H9 (cell line): ENCODE measurements around the gene ZNF275. TPM values are rescaled to one million over a fixed set of nuclear protein-coding genes. Genes with fewer than 3 reads are reported as not detected.

Experiments used
- DNase-seq: peaks from one replicate; pipeline ENCODE4 v3.0.0-alpha.2; 2017
- H2AFZ ChIP-seq: one replicate; pipeline ENCODE4 v1.6.1; 2013; ENCODE audit warnings: mild to moderate bottlenecking, low read length, control low read depth, moderate library complexity
- H2AK5ac ChIP-seq: 2 replicates; pipeline ENCODE4 v1.6.1; 2013; ENCODE audit warnings: low read length, control low read depth, mixed read lengths; ENCODE audit not compliant: insufficient read length
- H2BK120ac ChIP-seq: one replicate; pipeline ENCODE4 v1.6.1; 2013; ENCODE audit warnings: low read depth, mild to moderate bottlenecking, low read length, control low read depth, inconsistent platforms; ENCODE audit not compliant: poor library complexity, severe bottlenecking
- H2BK12ac ChIP-seq: 2 replicates; pipeline ENCODE4 v1.6.1; 2013; ENCODE audit warnings: low read length, control low read depth, mixed read lengths, low read depth; ENCODE audit not compliant: insufficient read length
- H2BK15ac ChIP-seq: 2 replicates; pipeline ENCODE4 v1.6.1; 2013; ENCODE audit warnings: low read depth, low read length, control low read depth
- H2BK20ac ChIP-seq: one replicate; pipeline ENCODE4 v1.6.1; 2013; ENCODE audit warnings: low read depth, mild to moderate bottlenecking, low read length, control low read depth, inconsistent platforms; ENCODE audit not compliant: poor library complexity, severe bottlenecking
- H2BK5ac ChIP-seq: 2 replicates; pipeline ENCODE4 v1.6.1; 2013; ENCODE audit warnings: low read length, control low read depth, mixed read lengths; ENCODE audit not compliant: insufficient read length
- H3K14ac ChIP-seq: 2 replicates; pipeline ENCODE4 v1.6.1; 2013; ENCODE audit warnings: low read length, control low read depth; ENCODE audit not compliant: insufficient read depth
- H3K18ac ChIP-seq: 2 replicates; pipeline ENCODE4 v1.6.1; 2013; ENCODE audit warnings: low read depth, mild to moderate bottlenecking, mixed read lengths, low read length, control low read depth; ENCODE audit not compliant: insufficient read length
- H3K23ac ChIP-seq: 2 replicates; pipeline ENCODE4 v1.6.1; 2013; ENCODE audit warnings: low read length, control low read depth, mixed read lengths, low read depth; ENCODE audit not compliant: insufficient read length
- H3K23me2 ChIP-seq: 2 replicates; pipeline ENCODE4 v1.6.1; 2013; ENCODE audit warnings: low read depth, mild to moderate bottlenecking, mixed read lengths, low read length, control low read depth; ENCODE audit not compliant: insufficient read length, poor library complexity, severe bottlenecking
- H3K27ac ChIP-seq: 2 replicates; pipeline ENCODE4 v1.5.1; 2013; ENCODE audit warnings: low read length, control low read depth, mixed read lengths, low read depth; ENCODE audit not compliant: insufficient read length
- H3K27me3 ChIP-seq: 2 replicates; pipeline ENCODE4 v1.6.1; 2013; ENCODE audit warnings: low read length, control low read depth, inconsistent platforms; ENCODE audit not compliant: insufficient read depth
- H3K4ac ChIP-seq: 2 replicates; pipeline ENCODE4 v1.6.1; 2013; ENCODE audit warnings: low read depth, mild to moderate bottlenecking, control low read depth, inconsistent platforms, low read length, moderate library complexity
- H3K4me1 ChIP-seq: 2 replicates; pipeline ENCODE4 v1.6.1; 2013; ENCODE audit warnings: low read length, control low read depth, inconsistent platforms; ENCODE audit not compliant: insufficient read depth
- H3K4me2 ChIP-seq: 2 replicates; pipeline ENCODE4 v1.6.1; 2013; ENCODE audit warnings: low read length, control low read depth, mixed read lengths; ENCODE audit not compliant: insufficient read length, insufficient read depth
- H3K56ac ChIP-seq: 2 replicates; pipeline ENCODE4 v1.6.1; 2013; ENCODE audit warnings: low read depth, mild to moderate bottlenecking, mixed read lengths, low read length, control low read depth; ENCODE audit not compliant: insufficient read length
- H3K79me1 ChIP-seq: 2 replicates; pipeline ENCODE4 v1.6.1; 2013; ENCODE audit warnings: low read depth, mild to moderate bottlenecking, moderate library complexity, low read length, control low read depth, inconsistent platforms; ENCODE audit not compliant: insufficient read depth, poor library complexity, severe bottlenecking
- H3K79me2 ChIP-seq: 2 replicates; pipeline ENCODE4 v1.6.1; 2013; ENCODE audit warnings: low read length, control low read depth, inconsistent platforms; ENCODE audit not compliant: insufficient read depth
- H3K9ac ChIP-seq: 2 replicates; pipeline ENCODE4 v1.6.1; 2013; ENCODE audit warnings: low read length, control low read depth, mixed read lengths; ENCODE audit not compliant: insufficient read length; ENCODE audit errors: extremely low read depth
- H3K9me3 ChIP-seq: one replicate; pipeline ENCODE4 v1.6.1; 2013; ENCODE audit warnings: low read depth, low read length, inconsistent platforms; ENCODE audit not compliant: control insufficient read depth
- H3T11ph ChIP-seq: one replicate; pipeline ENCODE4 v1.6.1; 2013; ENCODE audit warnings: mild to moderate bottlenecking, low read length, control low read depth, inconsistent platforms
- H4K20me1 ChIP-seq: one replicate; pipeline ENCODE4 v1.6.1; 2013; ENCODE audit not compliant: control insufficient read depth, insufficient read length, insufficient read depth
- H4K5ac ChIP-seq: 2 replicates; pipeline ENCODE4 v1.6.1; 2013; ENCODE audit warnings: low read depth, mild to moderate bottlenecking, mixed read lengths, low read length, control low read depth; ENCODE audit not compliant: insufficient read length
- H4K8ac ChIP-seq: replicated peaks from 2 replicates; pipeline ENCODE4 v1.6.1; 2013; ENCODE audit warnings: low read length, control low read depth, mixed read lengths, low read depth; ENCODE audit not compliant: insufficient read length
- H4K91ac ChIP-seq: 2 replicates; pipeline ENCODE4 v1.6.1; 2013; ENCODE audit warnings: low read depth, mild to moderate bottlenecking, moderate library complexity, mixed read lengths, low read length, control low read depth; ENCODE audit not compliant: insufficient read length
- H3K27ac Mint-ChIP-seq, 3 experiments: 2 replicates in 2 of 3; 3 replicates in 1 of 3; pipeline ENCODE4 v1.8.0; 2020 to 2021; ENCODE audit warnings: mixed read lengths in 3 of 3, mild to moderate bottlenecking in 1 of 3, moderate library complexity in 1 of 3
- H3K27me3 Mint-ChIP-seq: 2 replicates; pipeline ENCODE4 v1.8.0; 2021; ENCODE audit warnings: low read depth, mild to moderate bottlenecking, moderate library complexity, mixed read lengths
- H3K36me3 Mint-ChIP-seq, 3 experiments: 2 replicates in 2 of 3; 3 replicates in 1 of 3; pipeline ENCODE4 v1.8.0; 2020 to 2021; ENCODE audit warnings: low read depth in 3 of 3, mixed read lengths in 3 of 3; ENCODE audit not compliant: insufficient read depth in 1 of 3
- H3K4me1 Mint-ChIP-seq, 2 experiments: 2 replicates each; pipeline ENCODE4 v1.8.0; 2020; ENCODE audit warnings: mixed read lengths in 2 of 2
- H3K4me3 Mint-ChIP-seq, 2 experiments: 2 replicates in 1 of 2; 3 replicates in 1 of 2; pipeline ENCODE4 v1.8.0; 2020 to 2021; ENCODE audit warnings: mild to moderate bottlenecking in 2 of 2, mixed read lengths in 2 of 2, moderate library complexity in 1 of 2
- H3K9me3 Mint-ChIP-seq, 2 experiments: 2 replicates in 1 of 2; 3 replicates in 1 of 2; pipeline ENCODE4 v1.8.0; 2020; ENCODE audit warnings: mild to moderate bottlenecking in 2 of 2, mixed read lengths in 2 of 2, moderate library complexity in 1 of 2
- WGBS: extraction: QIAGEN DNeasy Blood & Tissue Kit; methylation state at CpG from one replicate; pipeline ENCODE4 v1.1.7; 2013; ENCODE audit warnings: missing lambda C conversion rate, low lambda C conversion rate, mixed read lengths; ENCODE audit not compliant: insufficient read length; ENCODE audit errors: extremely low coverage; 5-methylcytosine and 5-hydroxymethylcytosine counted together
- total RNA-seq: library from RNA; stranded (reverse); gene quantifications from 2 replicates; pipeline ENCODE4 v1.2.1, GENCODE V29; 2021
- TF ChIP-seq, protein P1 (sequence below): fragments of 200-600 bp; sonication (generic); conservative IDR thresholded peaks from 3 replicates; pipeline ENCODE4 v1.8.0; 2021; ENCODE audit warnings: antibody characterized with exemption, mild to moderate bottlenecking

The ZNF275 gene
- total RNA-seq, 1 experiment from 2014 or later: 11.8 TPM

GRCh38 chrX:153317306-153317705 lies 16.6 kb upstream of the ZNF275 start:
- DNase-seq: no peak
- Histone ChIP-seq H2BK5ac (no peak overlapping the region), H3K23ac (no peak overlapping the region), H3K79me2 (no peaks in the 10 kb centered on the region), H3K56ac (no peak overlapping the region), H2AFZ (no peak overlapping the region), H3K27ac (no peak overlapping the region), H3K18ac (no peak overlapping the region), H3K9ac (no peak overlapping the region), H3K79me1 (no peaks in the 10 kb centered on the region), H2BK15ac (no peak overlapping the region), H3K4me1 (no peaks in the 10 kb centered on the region), H4K5ac (no peak overlapping the region), H3K23me2 (peaks cover 4% of the 10 kb centered on the region), H3T11ph (no peak overlapping the region), H3K14ac (no peak overlapping the region), H2AK5ac (no peak overlapping the region), H2BK12ac (no peak overlapping the region), H4K8ac (no peak overlapping the region), H3K4ac (no peak overlapping the region), H3K9me3 (no peaks in the 10 kb centered on the region), H3K27me3 (no peaks in the 10 kb centered on the region), H4K91ac (no peak overlapping the region), H3K4me2 (no peak overlapping the region), H2BK20ac (no peak overlapping the region), H2BK120ac (no peak overlapping the region), H4K20me1 (no peaks in the 10 kb centered on the region)
- Mint-ChIP-seq H3K4me1 (peaks cover 2 to 11% of the 10 kb centered on the region in 2 experiments; a peak in 2 of 4 replicates), H3K4me3 (no peak overlapping the region), H3K36me3 (peaks cover 0 to 4% (median 0%) of the 10 kb centered on the region in 3 experiments; a peak in 3 of 7 replicates), H3K27ac (no peak overlapping the region), H3K9me3 (peaks cover 37 to 46% of the 10 kb centered on the region in 2 experiments), H3K27me3 (peaks cover 6% of the 10 kb centered on the region; the same call in 1 of the 2 replicates)
- TF ChIP-seq, protein P1, sequence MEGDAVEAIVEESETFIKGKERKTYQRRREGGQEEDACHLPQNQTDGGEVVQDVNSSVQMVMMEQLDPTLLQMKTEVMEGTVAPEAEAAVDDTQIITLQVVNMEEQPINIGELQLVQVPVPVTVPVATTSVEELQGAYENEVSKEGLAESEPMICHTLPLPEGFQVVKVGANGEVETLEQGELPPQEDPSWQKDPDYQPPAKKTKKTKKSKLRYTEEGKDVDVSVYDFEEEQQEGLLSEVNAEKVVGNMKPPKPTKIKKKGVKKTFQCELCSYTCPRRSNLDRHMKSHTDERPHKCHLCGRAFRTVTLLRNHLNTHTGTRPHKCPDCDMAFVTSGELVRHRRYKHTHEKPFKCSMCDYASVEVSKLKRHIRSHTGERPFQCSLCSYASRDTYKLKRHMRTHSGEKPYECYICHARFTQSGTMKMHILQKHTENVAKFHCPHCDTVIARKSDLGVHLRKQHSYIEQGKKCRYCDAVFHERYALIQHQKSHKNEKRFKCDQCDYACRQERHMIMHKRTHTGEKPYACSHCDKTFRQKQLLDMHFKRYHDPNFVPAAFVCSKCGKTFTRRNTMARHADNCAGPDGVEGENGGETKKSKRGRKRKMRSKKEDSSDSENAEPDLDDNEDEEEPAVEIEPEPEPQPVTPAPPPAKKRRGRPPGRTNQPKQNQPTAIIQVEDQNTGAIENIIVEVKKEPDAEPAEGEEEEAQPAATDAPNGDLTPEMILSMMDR: no peak
- WGBS: no CpG with 5 or more reads among the region's 8 CpGs
